Measurements from ENCODE around the gene UGDH.

- TF ChIP-seq, protein P1, sequence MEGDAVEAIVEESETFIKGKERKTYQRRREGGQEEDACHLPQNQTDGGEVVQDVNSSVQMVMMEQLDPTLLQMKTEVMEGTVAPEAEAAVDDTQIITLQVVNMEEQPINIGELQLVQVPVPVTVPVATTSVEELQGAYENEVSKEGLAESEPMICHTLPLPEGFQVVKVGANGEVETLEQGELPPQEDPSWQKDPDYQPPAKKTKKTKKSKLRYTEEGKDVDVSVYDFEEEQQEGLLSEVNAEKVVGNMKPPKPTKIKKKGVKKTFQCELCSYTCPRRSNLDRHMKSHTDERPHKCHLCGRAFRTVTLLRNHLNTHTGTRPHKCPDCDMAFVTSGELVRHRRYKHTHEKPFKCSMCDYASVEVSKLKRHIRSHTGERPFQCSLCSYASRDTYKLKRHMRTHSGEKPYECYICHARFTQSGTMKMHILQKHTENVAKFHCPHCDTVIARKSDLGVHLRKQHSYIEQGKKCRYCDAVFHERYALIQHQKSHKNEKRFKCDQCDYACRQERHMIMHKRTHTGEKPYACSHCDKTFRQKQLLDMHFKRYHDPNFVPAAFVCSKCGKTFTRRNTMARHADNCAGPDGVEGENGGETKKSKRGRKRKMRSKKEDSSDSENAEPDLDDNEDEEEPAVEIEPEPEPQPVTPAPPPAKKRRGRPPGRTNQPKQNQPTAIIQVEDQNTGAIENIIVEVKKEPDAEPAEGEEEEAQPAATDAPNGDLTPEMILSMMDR (conservative IDR thresholded peaks at IDR 0.05), result no peak
- TF ChIP-seq ZFX (IDR thresholded peaks at IDR 0.05), result no peak
Measured at GRCh38 chr4:39466747-39467146, 60.5 kb downstream of the UGDH start.
